Measurements from ENCODE around the gene ZDHHC11B.
"Not testable (repeated sequence)": the region's sequence is repeated elsewhere in the genome, so short reads cannot be mapped to it uniquely, and the experiment has no call there.

GRCh38 chr5:825544-825943 lies 41.0 kb upstream of the ZDHHC11B start:
- TF ChIP-seq POLR2A (IDR thresholded peaks at IDR 0.05; ENCODE audit: borderline replicate concordance, extremely low read depth, insufficient read depth, insufficient read length); CTCF (IDR thresholded peaks at IDR 0.05 in 2 of 3, conservative IDR thresholded peaks at IDR 0.05 in 1 of 3; ENCODE audit: borderline replicate concordance in 1 of 3, insufficient read depth in 1 of 3, low read depth in 2 of 3, low read length in 2 of 3); REST (IDR thresholded peaks at IDR 0.05; ENCODE audit: low read depth); POLR2AphosphoS5 (IDR thresholded peaks at IDR 0.05; ENCODE audit: low read depth, low read length): not testable (repeated sequence)
- TF ChIP-seq RAD21 (IDR thresholded peaks at IDR 0.05; ENCODE audit: low read depth) = peak; percentile 26; the same call in 1 of the 2 replicates

Measured in HCT116 (cell line).